GDM1 (cell line): ENCODE data around the gene VSX2.
A peak's percentile ranks its signal among the peaks of the same experiment; 100 is the strongest.

ENCODE experiments used
- DNase-seq: peaks from one replicate; lab custom pipeline; 2025; lab: John Stamatoyannopoulos, UW

Gene VSX2

GRCh38 chr14:74302152-74302628, 62.9 kb downstream of the VSX2 start:
- DNase-seq: no peak

- peak; percentile 86 for DNase-seq
These were observed 63.7 kb downstream of the VSX2 start, which contains the start of gene ABCD4 for GRCh38 chr14:74302634-74303569. ABCD4 (minus strand) TSS chr14:74302934; CDS start chr14:74302912, 22 bp downstream.

GRCh38 chr14:74308695-74309094, 69.4 kb downstream of the VSX2 start:
- no peak for DNase-seq

GRCh38 chr14:74309125-74310022, 70.1 kb downstream of the VSX2 start:
- no peak for DNase-seq

- DNase-seq: no peak
These were observed 72.9 kb downstream of the VSX2 start for GRCh38 chr14:74312161-74312560.
